Osteoblast (primary cell): ENCODE results near the gene TMEM97. TPM values are rescaled to one million over a fixed set of nuclear protein-coding genes. Genes with fewer than 3 reads are reported as not detected.

ENCODE experiments used
- DNase-seq: peaks from one replicate; pipeline ENCODE4 v3.0.0; 2011; ENCODE audit warnings: low spot score, mixed read lengths; ENCODE audit not compliant: insufficient read length; ENCODE audit errors: missing footprints
- H2AFZ ChIP-seq: 2 replicates; pipeline ENCODE4 v1.6.0; 2011; ENCODE audit warnings: mild to moderate bottlenecking, low read length
- H3K27ac ChIP-seq: 2 replicates; pipeline ENCODE4 v1.5.1; 2011; ENCODE audit warnings: mild to moderate bottlenecking, low read depth, low read length, moderate library complexity
- H3K27me3 ChIP-seq: 2 replicates; pipeline ENCODE4 v1.6.0; 2012; ENCODE audit warnings: mild to moderate bottlenecking, control low read depth, inconsistent platforms, low read length, moderate library complexity; ENCODE audit not compliant: insufficient read depth
- H3K36me3 ChIP-seq: 2 replicates; pipeline ENCODE4 v1.5.1; 2011; ENCODE audit warnings: mild to moderate bottlenecking, low read length, control low read depth, moderate library complexity; ENCODE audit not compliant: insufficient read depth
- H3K4me1 ChIP-seq: 2 replicates; pipeline ENCODE4 v1.5.1; 2011; ENCODE audit warnings: mild to moderate bottlenecking, low read length, control low read depth, moderate library complexity; ENCODE audit not compliant: insufficient read depth
- H3K4me2 ChIP-seq: 2 replicates; pipeline ENCODE4 v1.6.0; 2011; ENCODE audit warnings: mild to moderate bottlenecking, low read length; ENCODE audit not compliant: insufficient read depth
- H3K4me3 ChIP-seq: fragments of 200-600 bp; sonication (generic); 3 replicates; pipeline ENCODE4 v1.5.1; 2012; ENCODE audit warnings: mild to moderate bottlenecking, low read length, inconsistent platforms; ENCODE audit not compliant: insufficient read depth
- H3K79me2 ChIP-seq: 2 replicates; pipeline ENCODE4 v1.6.0; 2012; ENCODE audit warnings: mild to moderate bottlenecking, low read length, control low read depth, inconsistent platforms; ENCODE audit not compliant: insufficient read depth
- H3K9me3 ChIP-seq: 2 replicates; pipeline ENCODE4 v1.5.1; 2011; ENCODE audit warnings: low read depth, low read length, control low read depth
- H4K20me1 ChIP-seq: 2 replicates; pipeline ENCODE4 v1.6.0; 2012; ENCODE audit warnings: mild to moderate bottlenecking, low read length, control low read depth; ENCODE audit not compliant: insufficient read depth
- total RNA-seq: library from RNA; depleted of rRNA; stranded (reverse); fragments of >200 nt; gene quantifications from 2 replicates; pipeline ENCODE4 v1.2.3, GENCODE V29; 2012
- TF ChIP-seq, protein P1 (sequence below): IDR thresholded peaks from 2 replicates; pipeline ENCODE4 v1.5.1; 2011; ENCODE audit warnings: mild to moderate bottlenecking, low read depth, low read length, moderate library complexity; ENCODE audit errors: extremely low read depth

The TMEM97 gene
- total RNA-seq, 1 donor: 20.6 TPM

DNA sequence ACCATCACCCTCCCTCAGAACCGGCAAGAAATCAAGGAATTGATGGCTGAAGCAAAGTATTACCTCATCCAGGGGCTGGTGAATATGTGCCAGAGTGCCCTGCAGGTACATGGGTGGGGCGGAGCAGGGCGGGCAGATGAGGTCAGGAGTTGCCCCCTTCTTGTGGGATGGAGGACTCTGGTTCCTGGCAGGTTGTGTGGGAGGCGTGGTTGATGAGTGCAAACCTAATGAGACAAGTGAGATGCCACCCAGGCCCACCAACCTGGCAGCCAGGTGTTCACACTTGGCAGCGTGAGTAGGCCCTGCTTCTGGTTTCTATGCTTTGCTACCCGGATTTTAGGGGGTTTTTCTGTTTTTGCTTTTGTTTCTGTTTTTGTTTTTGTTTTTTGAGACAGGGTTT is 21.4 kb downstream of the TMEM97 start:
- Histone ChIP-seq H3K36me3 (peaks cover 51% of the 10 kb centered on the region), H3K27me3 (no peaks in the 10 kb centered on the region), H3K79me2 (peaks cover 59% of the 10 kb centered on the region), H2AFZ (no peak overlapping the region), H3K4me3 (no peak overlapping the region), H3K4me2 (no peak overlapping the region), H4K20me1 (peaks cover 20% of the 10 kb centered on the region), H3K4me1 (peaks cover 30% of the 10 kb centered on the region), H3K9me3 (no peaks in the 10 kb centered on the region), H3K27ac (no peak overlapping the region)
- DNase-seq: no peak
- TF ChIP-seq, protein P1, sequence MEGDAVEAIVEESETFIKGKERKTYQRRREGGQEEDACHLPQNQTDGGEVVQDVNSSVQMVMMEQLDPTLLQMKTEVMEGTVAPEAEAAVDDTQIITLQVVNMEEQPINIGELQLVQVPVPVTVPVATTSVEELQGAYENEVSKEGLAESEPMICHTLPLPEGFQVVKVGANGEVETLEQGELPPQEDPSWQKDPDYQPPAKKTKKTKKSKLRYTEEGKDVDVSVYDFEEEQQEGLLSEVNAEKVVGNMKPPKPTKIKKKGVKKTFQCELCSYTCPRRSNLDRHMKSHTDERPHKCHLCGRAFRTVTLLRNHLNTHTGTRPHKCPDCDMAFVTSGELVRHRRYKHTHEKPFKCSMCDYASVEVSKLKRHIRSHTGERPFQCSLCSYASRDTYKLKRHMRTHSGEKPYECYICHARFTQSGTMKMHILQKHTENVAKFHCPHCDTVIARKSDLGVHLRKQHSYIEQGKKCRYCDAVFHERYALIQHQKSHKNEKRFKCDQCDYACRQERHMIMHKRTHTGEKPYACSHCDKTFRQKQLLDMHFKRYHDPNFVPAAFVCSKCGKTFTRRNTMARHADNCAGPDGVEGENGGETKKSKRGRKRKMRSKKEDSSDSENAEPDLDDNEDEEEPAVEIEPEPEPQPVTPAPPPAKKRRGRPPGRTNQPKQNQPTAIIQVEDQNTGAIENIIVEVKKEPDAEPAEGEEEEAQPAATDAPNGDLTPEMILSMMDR: no peak

DNA sequence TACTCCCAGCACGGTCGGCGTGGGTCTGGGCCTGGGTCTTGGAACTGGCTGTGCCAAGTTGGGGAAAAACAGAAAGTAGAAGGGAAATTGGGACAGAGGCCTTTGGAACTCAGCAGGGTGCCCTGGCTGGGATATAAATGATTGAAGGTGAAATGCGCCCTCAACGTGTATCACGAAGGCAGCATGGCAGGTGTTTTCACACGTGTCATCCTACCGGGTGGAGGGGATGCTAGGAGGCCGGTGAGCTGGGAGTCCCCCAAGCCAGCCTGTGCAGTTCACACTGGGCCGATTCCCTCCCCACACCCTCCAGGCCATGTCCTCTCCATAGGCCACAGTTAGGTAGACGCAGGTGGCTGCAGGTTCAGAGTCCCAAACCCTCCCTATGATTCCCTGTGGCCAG is 22.5 kb downstream of the TMEM97 start:
- Histone ChIP-seq H3K79me2 (peaks cover 51% of the 10 kb centered on the region), H3K4me1 (peaks cover 39% of the 10 kb centered on the region), H3K4me3 (no peak overlapping the region), H3K27ac (no peak overlapping the region), H3K27me3 (no peaks in the 10 kb centered on the region), H2AFZ (no peak overlapping the region), H3K4me2 (no peak overlapping the region), H4K20me1 (peaks cover 20% of the 10 kb centered on the region), H3K36me3 (peaks cover 62% of the 10 kb centered on the region), H3K9me3 (no peaks in the 10 kb centered on the region)
- TF ChIP-seq, protein P1: no peak
- DNase-seq: peak; percentile 36

DNA sequence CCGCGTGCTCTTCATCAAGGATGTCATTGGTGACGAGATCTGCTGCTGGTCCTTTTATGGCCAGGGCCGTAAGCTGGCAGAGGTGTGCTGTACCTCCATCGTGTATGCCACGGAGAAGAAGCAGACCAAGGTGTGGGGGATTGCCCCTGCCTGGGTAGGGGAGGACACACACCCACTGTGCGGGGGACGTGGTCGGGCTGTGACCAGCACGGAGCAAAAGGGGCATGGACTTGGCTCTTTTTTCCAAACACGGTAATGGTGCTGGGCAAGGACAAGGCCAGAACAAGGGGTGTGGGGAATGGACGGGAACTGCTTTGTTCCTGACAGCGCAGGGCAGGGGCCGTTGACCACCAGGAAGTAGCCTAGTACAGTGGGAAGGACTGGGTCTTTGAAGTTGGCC is 23.3 kb downstream of the TMEM97 start:
- H4K20me1 ChIP-seq: peaks cover 14% of the 10 kb centered on the region
- peaks cover 43% of the 10 kb centered on the region for H3K79me2 ChIP-seq
- H3K9me3 ChIP-seq: no peaks in the 10 kb centered on the region
- TF ChIP-seq, protein P1: no peak
- H3K4me3 ChIP-seq: no peak overlapping the region
- H3K27ac ChIP-seq: no peak overlapping the region
- H3K4me1 ChIP-seq: peaks cover 39% of the 10 kb centered on the region
- H3K36me3 ChIP-seq: peaks cover 67% of the 10 kb centered on the region
- no peak for DNase-seq
- no peak overlapping the region for H3K4me2 ChIP-seq
- no peaks in the 10 kb centered on the region for H3K27me3 ChIP-seq
- no peak overlapping the region for H2AFZ ChIP-seq

DNA sequence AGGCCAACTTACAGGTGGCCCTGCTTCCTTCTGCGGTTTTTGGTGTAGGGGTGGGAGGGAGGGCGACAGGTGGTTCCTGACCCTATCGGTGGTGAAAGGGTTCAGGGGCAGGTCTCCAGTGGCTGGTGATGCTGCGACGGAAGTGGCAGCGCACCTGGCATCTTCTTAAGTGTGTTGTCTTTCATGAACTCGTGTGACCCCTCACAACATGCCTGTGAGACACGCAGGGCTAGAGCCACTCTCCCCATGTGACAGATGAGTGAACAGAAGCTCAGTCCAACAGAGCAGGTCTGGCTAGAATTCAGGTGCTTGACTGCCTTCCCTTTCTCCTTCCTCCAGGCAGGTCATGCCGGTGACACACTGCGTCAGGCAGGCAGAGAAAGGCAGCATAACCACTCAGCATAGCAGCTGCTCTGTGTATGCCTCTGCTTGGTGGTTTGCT is 24.5 kb downstream of the TMEM97 start:
- H2AFZ ChIP-seq: no peak overlapping the region
- H3K4me3 ChIP-seq: no peak overlapping the region
- no peaks in the 10 kb centered on the region for H3K9me3 ChIP-seq
- peaks cover 34% of the 10 kb centered on the region for H3K4me1 ChIP-seq
- H3K27ac ChIP-seq: no peak overlapping the region
- peaks cover 72% of the 10 kb centered on the region for H3K36me3 ChIP-seq
- no peak overlapping the region for H3K4me2 ChIP-seq
- peak; percentile 47 for DNase-seq
- H4K20me1 ChIP-seq: peaks cover 13% of the 10 kb centered on the region
- peaks cover 31% of the 10 kb centered on the region for H3K79me2 ChIP-seq
- TF ChIP-seq, protein P1: no peak
- no peaks in the 10 kb centered on the region for H3K27me3 ChIP-seq
